GM21360 (cell line): ENCODE measurements around the gene LIF.

Experiments used
- ATAC-seq: cut with Tn5 transposase; IDR thresholded peaks from one replicate; pipeline ENCODE4 v1.9.1; 2021; ENCODE audit warnings: mild to moderate bottlenecking, moderate library complexity; ENCODE audit not compliant: unreplicated experiment

The LIF gene

GRCh38 chr22:30265131-30265720 is 18.7 kb upstream of the LIF start:
- no peak for ATAC-seq

DNA sequence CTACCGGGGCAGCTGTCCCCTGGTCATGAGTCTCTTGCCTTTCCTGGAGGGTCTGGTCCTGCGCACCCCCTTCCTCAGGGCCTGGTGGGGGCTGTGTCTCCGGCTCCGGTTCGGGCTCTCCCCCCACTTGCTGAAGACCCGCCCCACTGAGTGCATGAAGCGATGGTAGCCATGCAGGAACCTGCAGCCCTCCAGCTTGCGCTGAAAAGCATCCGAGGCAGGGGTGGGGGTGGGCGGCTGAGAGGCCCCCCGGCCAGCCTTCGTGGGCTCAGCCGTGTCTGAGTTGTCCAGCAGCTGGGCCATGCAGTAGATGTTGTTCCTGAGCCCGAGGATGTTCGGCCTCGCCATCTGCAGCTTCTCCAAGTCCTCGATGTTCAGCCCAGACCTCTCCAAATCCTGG is 17.3 kb upstream of the LIF start:
- no peak for ATAC-seq

DNA sequence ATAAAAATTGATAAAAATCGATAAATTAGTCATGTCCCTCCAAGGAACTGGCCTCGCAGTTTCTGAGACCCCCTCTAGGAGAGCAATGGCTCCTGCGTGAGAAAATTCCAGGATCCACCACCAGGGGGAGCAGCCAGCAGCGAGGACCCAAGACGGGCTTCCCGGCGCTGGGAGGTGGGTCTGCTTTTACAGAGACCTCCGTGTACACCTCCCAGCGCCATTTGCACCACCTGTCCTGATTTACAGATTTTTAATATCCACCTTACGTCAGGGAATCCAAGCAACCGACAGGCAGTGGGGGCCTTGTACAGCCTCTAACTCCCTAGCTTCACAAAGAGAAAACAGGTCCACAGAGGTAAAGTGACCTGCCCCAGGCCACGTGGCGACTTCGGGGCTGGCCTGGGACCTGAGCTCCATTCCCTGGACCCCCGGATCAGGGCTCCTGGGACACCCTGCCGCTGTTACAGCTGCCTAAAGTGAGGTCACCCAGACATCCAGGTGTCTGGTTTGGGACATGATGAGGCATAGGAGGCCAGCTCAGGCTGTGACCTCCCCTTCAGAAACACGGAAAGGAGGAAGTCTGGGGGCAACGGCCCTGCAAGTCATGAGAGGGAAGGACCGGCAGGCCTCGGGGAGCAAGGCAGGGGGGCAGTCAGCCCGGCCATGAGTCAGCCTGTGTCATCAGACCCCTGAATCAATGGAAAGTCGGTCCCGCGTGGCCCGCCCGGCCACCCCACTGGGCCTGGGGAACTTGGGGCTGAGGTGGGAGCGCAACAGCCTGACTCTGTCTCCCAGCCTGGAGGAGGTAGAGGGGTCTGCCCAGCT is 16.6 kb upstream of the LIF start:
- ATAC-seq: no peak

DNA sequence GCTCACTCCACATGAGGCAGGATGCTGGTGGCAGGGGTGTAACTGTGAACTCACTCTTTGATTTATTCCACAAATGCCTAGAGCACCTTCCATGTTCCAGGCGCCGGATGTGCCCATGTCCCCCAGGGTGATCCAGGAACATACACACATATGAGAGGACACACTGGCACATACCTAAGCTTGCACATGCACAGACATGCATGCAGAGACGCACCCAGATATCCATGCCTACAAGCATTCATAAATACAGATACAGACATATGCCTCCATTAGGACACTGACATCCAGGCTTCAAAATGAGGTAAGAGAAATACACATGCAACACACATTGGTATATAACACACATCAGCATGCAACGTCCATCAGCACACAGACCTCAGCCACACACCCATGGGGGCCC is 15.6 kb upstream of the LIF start:
- ATAC-seq: no peak

GRCh38 chr22:30261134-30261533 is 14.6 kb upstream of the LIF start:
- ATAC-seq: no peak

GRCh38 chr22:30260682-30261081 is 14.1 kb upstream of the LIF start:
- no peak for ATAC-seq

DNA sequence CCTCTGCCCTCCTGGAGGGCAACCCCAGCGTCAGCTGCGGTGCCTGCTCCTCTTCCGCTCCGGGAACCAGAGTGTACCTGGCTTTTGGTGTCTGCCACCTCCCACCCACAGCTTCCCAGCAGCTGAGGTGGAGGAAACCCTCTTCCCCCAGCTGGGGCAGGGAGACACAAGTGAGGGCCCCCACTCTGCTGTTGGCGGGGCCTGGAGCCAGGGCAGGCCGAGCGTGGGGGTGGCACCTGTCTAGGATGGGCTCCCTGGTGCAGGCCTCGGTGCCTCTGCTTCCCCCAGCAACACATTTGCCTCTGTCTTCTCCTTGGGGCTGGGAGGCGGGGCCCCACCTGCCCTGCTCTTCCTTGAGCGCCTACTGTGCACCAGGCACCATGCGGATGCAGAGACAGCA is 13.7 kb upstream of the LIF start:
- no peak for ATAC-seq

DNA sequence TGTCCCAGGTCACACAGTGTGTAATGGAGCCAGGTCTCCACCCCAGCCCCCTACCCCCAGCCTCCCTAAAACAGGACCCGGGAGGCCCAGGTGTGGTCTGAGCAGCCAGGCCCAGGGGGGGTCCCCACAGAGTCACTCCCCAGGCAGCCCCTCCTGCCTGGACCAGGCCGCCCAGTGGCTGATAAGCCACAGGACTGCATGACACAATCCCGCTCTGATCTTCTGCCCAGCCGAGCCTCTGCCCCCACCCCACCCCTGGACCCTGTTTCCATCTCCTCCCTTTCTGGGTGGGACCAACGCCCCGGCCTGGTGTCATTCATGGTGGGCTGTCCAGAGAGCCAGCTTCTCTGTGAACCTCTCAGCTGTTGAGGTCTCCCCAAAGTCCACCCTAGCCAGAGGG is 7.8 kb upstream of the LIF start:
- no peak for ATAC-seq

- ATAC-seq: no peak
Observed at GRCh38 chr22:30253205-30253852, 6.8 kb upstream of the LIF start.

- no peak for ATAC-seq
Observed at GRCh38 chr22:30252411-30253204, 6.0 kb upstream of the LIF start.

GRCh38 chr22:30251711-30252110 is 5.2 kb upstream of the LIF start:
- ATAC-seq: no peak

DNA sequence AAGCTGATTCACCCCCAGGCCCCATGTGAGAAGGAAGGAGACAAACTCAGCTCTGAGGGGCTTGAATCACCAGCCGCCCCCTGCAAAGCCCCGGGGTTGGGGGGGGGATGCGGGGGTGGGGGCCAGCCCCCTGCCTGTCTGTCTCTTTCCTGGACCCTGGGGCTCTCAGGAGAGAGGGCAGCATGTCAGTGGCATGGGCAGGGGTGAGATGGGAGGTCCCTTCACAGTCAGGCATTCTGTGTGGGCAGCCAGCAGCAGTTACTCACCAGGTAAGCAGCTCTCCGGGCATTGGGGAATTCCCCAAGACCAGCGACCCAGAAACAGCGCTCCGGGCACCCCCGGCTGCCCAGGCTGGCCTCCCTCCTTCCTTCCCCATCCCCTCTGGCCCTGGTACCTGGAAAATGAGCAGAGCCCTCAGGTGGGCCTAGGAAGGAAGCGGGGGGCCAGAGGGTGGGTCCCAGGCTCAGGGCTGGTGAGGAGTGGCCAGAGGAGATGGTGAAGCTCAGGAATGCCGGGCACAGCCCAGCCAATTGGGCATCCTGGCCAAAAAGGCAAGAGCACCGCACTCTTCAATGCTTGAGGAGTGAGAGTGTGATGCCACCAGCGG is 4.2 kb upstream of the LIF start:
- no peak for ATAC-seq

DNA sequence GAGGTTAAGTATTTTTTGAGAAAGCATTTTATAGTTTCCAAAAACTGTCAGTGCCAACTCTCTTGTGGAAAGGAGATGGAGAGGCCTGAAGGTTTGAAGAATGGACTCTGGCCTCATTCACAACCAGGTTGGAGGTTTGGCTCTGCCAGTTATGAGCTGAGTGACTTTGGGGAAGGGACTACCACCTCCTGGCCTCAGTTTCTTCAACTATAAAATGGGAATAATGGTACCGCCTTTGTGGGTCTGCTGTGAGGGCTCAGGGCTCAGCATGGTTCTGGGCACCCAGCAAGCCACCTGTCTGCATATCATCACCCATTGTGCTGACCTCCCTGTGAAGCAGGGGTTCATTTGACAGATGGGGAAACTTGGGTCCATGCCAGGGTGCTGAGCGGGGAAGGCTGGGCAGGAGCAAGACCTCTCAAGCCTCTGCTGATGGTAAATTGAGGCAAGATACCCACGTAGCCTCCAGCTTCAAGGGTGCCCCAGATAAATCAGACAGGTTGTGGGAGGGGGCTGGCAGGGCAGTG is 3.5 kb upstream of the LIF start:
- ATAC-seq: no peak

GRCh38 chr22:30249049-30250038 is 2.8 kb upstream of the LIF start:
- ATAC-seq: no peak

DNA sequence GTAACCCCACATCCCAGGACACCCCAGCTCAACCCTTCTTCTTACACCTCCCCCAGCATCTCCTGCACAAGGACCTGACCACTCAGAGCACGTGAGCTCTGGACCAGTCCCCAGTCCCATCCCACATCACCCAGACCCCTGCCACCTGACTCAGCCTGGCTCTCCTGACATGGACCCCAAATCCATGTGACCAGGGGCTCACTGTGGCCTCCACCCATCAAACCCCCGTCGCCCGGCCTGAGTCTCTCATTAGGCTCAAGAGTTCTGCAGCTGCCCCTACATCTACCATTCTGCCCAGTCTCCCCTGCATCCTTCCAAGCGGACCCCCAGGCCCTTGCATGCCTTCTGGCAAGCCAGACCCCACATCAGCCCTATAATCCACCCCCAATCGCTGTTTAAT is 1.9 kb upstream of the LIF start:
- ATAC-seq: no peak

- no peak for ATAC-seq
Observed at GRCh38 chr22:30247974-30248373, 1.4 kb upstream of the LIF start.

DNA sequence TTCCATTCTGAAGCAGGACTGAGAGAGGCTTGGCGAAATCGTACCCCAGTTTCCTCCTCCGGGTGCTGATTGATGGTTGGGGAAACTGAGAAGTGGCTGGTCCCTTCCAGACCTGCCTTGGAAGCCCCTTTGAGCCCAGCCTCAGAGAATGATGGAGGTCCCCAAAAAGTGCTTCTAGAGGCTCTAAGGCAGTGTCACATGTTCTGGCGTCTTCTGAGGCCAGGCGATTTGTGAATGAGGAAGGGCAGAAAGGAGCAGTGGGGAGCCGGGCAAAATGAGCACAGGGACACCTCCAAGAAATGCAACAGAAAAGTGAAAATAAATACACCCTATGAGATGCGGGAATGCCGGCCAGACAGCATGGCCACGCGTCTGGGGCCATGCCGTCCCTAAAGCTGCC is 1.0 kb upstream of the LIF start:
- no peak for ATAC-seq

DNA sequence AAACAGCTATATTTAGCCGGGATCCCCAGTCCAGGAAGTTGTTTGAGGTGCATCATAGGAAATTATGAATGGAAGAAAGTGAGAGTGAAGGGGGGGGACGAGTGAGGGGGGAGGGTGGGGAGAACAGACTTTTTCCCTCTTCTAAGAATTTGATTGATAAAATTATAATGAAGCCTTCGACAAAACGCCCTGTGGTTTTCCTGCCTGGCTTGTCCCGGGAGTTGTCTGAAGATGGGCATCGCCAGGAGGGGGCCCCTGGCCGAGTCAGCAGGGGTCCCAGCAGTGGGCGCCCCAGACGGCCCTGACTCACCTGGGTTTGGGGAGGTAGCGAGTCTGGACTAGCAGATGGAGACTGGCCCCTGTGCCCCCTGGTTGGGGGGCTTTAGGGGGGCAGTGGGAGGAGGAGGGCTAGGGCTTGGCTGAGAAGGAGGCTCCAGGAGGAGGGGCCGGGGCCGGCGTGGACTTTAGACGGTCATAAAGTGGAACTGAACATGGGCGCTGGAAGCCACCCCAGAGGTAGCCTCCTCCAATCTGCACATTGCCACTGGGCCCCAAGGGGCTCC is 336 bp upstream of the LIF start:
- ATAC-seq: no peak
